ENCODE results near the gene HAGH.

The HAGH gene

DNA sequence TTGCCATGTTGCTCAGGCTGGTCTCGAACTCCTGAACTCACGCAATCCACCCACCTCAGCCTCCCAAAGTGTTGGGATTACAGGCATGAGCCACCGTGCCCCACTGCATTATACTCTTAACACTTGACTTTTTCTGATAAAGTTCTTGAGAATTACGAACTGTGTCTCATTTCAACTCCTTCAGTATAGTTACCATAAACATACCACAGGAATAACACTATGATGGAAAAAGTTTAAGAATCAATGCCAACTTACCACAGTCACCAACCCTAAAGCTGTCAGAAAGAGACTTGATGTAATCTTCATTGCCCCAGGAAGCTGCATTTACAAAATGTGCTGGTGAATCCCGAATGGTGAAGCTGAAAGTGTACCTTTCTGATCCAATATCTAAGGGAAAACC lies 35.1 kb upstream of the HAGH start:
- H3K36me3 ChIP-seq (ENCODE audit: control insufficient read depth in 5 of 5, insufficient read depth in 5 of 5, low read length in 5 of 5) = no peaks in the 10 kb centered on the region
- no peak overlapping the region for H3K4me3 ChIP-seq (ENCODE audit: low read depth in 1 of 5, low read length in 5 of 5)
- peaks cover 0 to 3% (median 0%) of the 10 kb centered on the region in 5 donors for H3K4me1 ChIP-seq (ENCODE audit: control insufficient read depth in 5 of 5, insufficient read depth in 5 of 5, low read length in 5 of 5)
- H3K27me3 ChIP-seq (ENCODE audit: control insufficient read depth in 5 of 5, insufficient read depth in 4 of 5, low read length in 5 of 5) = peaks cover 0 to 23% (median 11%) of the 10 kb centered on the region in 5 donors
- no peak overlapping the region for H3K9ac ChIP-seq (ENCODE audit: low read length in 5 of 5)
- no peak overlapping the region for H3K27ac ChIP-seq (ENCODE audit: low read depth, low read length)
- H3K9me3 ChIP-seq (ENCODE audit: control insufficient read depth in 5 of 5, low read length in 5 of 5) = no peaks in the 10 kb centered on the region

DNA sequence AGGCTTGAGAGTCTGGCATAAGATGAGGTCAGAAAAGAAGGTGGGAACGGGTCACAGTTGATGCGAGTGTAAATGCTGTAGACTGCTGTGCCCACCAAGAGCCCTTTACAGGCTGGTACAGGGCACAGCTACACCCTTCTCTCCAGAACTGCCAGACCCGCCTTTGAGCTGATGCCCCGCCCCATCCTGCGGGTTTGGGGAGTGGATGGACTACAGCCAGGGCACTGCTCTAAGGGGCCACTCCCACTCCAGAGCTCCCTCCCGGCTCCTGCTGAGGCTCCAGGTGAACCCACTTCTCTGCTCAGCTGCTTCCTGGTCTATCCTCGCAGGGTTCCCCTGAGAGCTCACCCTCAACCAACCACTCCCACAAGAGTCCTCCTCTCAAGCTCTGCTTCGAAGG lies 33.0 kb upstream of the HAGH start:
- Histone ChIP-seq H3K36me3 (ENCODE audit: control insufficient read depth in 5 of 5, insufficient read depth in 5 of 5, low read length in 5 of 5) (no peaks in the 10 kb centered on the region), H3K27ac (ENCODE audit: low read depth, low read length) (no peak overlapping the region), H3K9me3 (ENCODE audit: control insufficient read depth in 5 of 5, low read length in 5 of 5) (no peaks in the 10 kb centered on the region), H3K27me3 (ENCODE audit: control insufficient read depth in 5 of 5, insufficient read depth in 4 of 5, low read length in 5 of 5) (peaks cover 0 to 23% (median 11%) of the 10 kb centered on the region in 5 donors), H3K9ac (ENCODE audit: low read length in 5 of 5) (no peak overlapping the region), H3K4me1 (ENCODE audit: control insufficient read depth in 5 of 5, insufficient read depth in 5 of 5, low read length in 5 of 5) (peaks cover 0 to 3% (median 0%) of the 10 kb centered on the region in 5 donors), H3K4me3 (ENCODE audit: low read depth in 1 of 5, low read length in 5 of 5) (no peak overlapping the region)

DNA sequence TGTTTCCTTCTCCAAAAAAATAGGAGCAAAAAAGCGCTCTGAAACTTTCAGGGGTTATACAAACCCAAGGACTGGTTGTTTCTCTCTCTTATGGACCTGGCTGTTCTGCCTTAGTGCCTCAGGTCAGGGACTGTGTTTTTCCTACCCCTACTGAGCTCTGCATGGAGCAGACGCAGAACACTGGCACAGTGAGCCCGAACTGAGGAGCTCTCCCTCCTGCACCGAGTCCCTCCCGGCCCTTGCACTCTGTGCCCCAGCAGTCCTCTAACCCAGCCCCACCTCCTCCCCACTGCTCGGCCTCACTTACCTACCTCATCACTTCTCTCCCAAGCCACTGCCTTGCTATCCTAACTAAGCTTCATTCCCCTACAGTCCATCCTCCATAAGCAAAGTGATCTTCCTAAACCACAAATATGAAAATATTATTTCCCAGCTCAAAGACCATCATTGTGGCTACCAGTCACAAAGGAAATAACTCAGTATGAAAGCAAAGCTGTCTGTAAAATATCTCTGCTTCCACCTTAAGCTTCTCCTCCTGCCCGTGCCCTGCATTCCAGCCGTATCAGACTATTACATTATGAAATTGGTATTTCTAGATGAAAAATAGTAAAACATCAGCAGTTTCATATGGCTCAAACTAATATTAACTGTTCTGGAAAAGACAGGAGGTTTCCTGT lies 31.7 kb upstream of the HAGH start:
- Histone ChIP-seq H3K4me1 (ENCODE audit: control insufficient read depth in 5 of 5, insufficient read depth in 5 of 5, low read length in 5 of 5) (no peaks in the 10 kb centered on the region), H3K27ac (ENCODE audit: low read depth, low read length) (no peak overlapping the region), H3K9me3 (ENCODE audit: control insufficient read depth in 5 of 5, low read length in 5 of 5) (no peaks in the 10 kb centered on the region), H3K27me3 (ENCODE audit: control insufficient read depth in 5 of 5, insufficient read depth in 4 of 5, low read length in 5 of 5) (peaks cover 0 to 32% (median 14%) of the 10 kb centered on the region in 5 donors), H3K36me3 (ENCODE audit: control insufficient read depth in 5 of 5, insufficient read depth in 5 of 5, low read length in 5 of 5) (no peaks in the 10 kb centered on the region), H3K4me3 (ENCODE audit: low read depth in 1 of 5, low read length in 5 of 5) (no peak overlapping the region), H3K9ac (ENCODE audit: low read length in 5 of 5) (no peak overlapping the region)

DNA sequence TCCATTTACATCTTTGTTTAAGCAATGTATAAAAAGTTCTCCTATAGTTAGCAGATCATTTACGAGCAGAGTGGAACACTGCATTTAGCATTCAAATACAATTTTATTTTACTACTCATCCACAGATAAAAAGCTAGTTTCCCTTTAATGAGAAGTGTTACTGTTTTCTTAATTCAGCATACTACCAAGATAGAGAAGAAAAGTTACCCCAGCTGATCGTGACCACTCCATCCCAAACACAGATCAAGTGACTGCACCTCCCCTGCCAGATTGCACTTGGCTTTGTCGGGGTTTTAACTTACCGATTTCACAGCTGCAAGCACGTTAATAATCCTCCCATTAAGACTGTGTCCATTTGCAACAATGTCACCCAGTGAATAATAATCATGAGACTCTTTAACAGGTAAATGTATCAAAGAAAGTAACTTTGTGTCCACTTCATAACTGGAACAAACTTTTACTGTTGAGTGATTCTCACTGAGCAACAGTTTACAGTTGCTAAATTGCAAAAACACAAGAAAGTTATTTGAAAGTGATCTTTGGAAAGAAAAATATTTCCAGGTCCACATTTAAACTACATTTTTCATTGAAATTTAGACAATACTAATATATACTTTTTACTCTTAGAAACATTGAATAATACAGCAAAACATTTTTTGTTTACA lies 30.9 kb upstream of the HAGH start:
- Histone ChIP-seq H3K27me3 (ENCODE audit: control insufficient read depth in 5 of 5, insufficient read depth in 4 of 5, low read length in 5 of 5) (peaks cover 0 to 33% (median 14%) of the 10 kb centered on the region in 5 donors), H3K4me1 (ENCODE audit: control insufficient read depth in 5 of 5, insufficient read depth in 5 of 5, low read length in 5 of 5) (no peaks in the 10 kb centered on the region), H3K36me3 (ENCODE audit: control insufficient read depth in 5 of 5, insufficient read depth in 5 of 5, low read length in 5 of 5) (no peaks in the 10 kb centered on the region), H3K9me3 (ENCODE audit: control insufficient read depth in 5 of 5, low read length in 5 of 5) (no peaks in the 10 kb centered on the region), H3K4me3 (ENCODE audit: low read depth in 1 of 5, low read length in 5 of 5) (no peak overlapping the region), H3K27ac (ENCODE audit: low read depth, low read length) (no peak overlapping the region), H3K9ac (ENCODE audit: low read length in 5 of 5) (no peak overlapping the region)

DNA sequence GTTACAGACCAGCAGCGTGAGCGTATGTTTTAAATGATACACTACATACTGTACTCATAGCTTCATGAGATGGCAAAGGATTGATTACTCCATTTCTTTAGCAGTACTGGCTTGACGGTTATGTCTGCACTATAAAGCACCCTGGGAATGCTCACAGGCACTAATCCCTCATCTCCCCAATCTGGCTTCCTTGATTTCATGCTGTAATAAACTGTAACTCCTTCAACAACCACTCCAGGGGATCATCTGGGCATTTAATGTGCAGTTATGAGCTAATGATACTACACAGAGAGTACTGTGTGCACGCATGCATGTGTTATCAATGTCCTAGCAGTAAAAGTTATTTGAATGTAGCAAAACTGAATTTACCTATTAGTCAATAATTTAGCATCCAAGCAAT lies 25.2 kb upstream of the HAGH start:
- Histone ChIP-seq H3K36me3 (ENCODE audit: control insufficient read depth in 5 of 5, insufficient read depth in 5 of 5, low read length in 5 of 5) (no peaks in the 10 kb centered on the region), H3K9me3 (ENCODE audit: control insufficient read depth in 5 of 5, low read length in 5 of 5) (no peaks in the 10 kb centered on the region), H3K27ac (ENCODE audit: low read depth, low read length) (no peak overlapping the region), H3K27me3 (ENCODE audit: control insufficient read depth in 5 of 5, insufficient read depth in 4 of 5, low read length in 5 of 5) (peaks cover 0 to 12% (median 7%) of the 10 kb centered on the region in 5 donors), H3K9ac (ENCODE audit: low read length in 5 of 5) (no peak overlapping the region), H3K4me3 (ENCODE audit: low read depth in 1 of 5, low read length in 5 of 5) (no peak overlapping the region), H3K4me1 (ENCODE audit: control insufficient read depth in 5 of 5, insufficient read depth in 5 of 5, low read length in 5 of 5) (no peaks in the 10 kb centered on the region)

DNA sequence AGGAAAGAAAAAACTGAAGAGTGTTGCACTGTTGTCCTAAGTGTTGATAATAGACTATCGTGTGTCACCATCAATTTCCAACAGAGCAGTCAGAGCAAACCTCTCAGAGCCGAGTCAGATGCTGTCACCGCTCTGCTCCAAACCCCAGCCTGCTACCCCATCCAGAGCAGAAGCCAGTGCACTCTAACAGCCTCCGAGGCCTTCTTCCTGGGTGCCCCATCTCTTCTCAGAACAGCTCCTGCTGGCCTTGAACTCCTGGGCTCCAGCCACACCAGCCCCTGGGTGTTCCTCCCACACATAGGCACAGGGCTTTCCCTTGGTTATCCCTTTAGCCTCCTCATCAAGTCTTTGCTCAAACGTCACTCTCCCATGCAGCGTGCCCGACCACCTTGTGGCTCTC lies 24.4 kb upstream of the HAGH start:
- Histone ChIP-seq H3K36me3 (ENCODE audit: control insufficient read depth in 5 of 5, insufficient read depth in 5 of 5, low read length in 5 of 5) (no peaks in the 10 kb centered on the region), H3K4me1 (ENCODE audit: control insufficient read depth in 5 of 5, insufficient read depth in 5 of 5, low read length in 5 of 5) (no peaks in the 10 kb centered on the region), H3K27ac (ENCODE audit: low read depth, low read length) (no peak overlapping the region), H3K4me3 (ENCODE audit: low read depth in 1 of 5, low read length in 5 of 5) (no peak overlapping the region), H3K9ac (ENCODE audit: low read length in 5 of 5) (no peak overlapping the region), H3K27me3 (ENCODE audit: control insufficient read depth in 5 of 5, insufficient read depth in 4 of 5, low read length in 5 of 5) (peaks cover 0 to 12% (median 7%) of the 10 kb centered on the region in 5 donors), H3K9me3 (ENCODE audit: control insufficient read depth in 5 of 5, low read length in 5 of 5) (no peaks in the 10 kb centered on the region)

DNA sequence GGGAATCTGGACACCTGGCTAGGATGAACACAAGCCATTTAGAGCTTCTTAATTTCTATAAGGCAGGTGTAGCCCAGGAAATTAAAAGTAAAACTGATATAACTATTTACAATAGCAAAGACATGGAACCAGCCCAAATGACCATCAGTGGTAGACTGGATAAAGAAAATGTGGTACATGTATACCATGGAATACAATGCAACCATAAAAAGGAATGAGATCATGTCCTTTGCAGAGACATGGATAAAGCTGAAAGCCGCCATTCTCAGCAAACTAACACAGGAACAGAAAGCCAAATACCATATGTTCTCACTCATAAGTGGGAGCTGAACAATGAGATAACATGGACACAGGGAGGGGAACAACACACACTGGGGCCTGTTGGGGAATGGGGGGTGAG lies 19.8 kb upstream of the HAGH start:
- Histone ChIP-seq H3K4me3 (ENCODE audit: low read depth in 1 of 5, low read length in 5 of 5) (no peak overlapping the region), H3K27me3 (ENCODE audit: control insufficient read depth in 5 of 5, insufficient read depth in 4 of 5, low read length in 5 of 5) (peaks cover 0 to 2% (median 0%) of the 10 kb centered on the region in 5 donors)

DNA sequence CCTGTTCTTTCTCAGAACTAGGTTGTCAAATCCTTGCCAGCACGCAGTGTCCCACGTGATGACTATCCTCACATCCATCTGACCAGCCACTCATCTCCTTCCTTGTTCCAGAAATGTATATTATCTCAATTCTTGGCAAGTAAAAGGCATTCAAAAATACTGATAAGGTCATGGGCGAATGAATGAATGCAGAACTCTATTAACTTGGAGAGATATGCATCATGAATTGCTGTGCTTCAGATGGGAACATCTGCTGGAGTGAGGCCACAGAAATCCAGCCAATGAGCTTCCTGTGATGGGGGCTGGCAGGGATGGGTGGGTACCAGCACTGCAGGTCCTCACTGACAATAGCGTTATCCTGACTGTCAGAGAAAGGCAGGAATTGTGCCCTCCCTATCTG lies 19.4 kb upstream of the HAGH start:
- Histone ChIP-seq H3K27me3 (ENCODE audit: control insufficient read depth in 5 of 5, insufficient read depth in 4 of 5, low read length in 5 of 5) (peaks cover 0 to 1% (median 0%) of the 10 kb centered on the region in 5 donors), H3K9me3 (ENCODE audit: control insufficient read depth in 5 of 5, low read length in 5 of 5) (no peaks in the 10 kb centered on the region), H3K4me1 (ENCODE audit: control insufficient read depth in 5 of 5, insufficient read depth in 5 of 5, low read length in 5 of 5) (no peaks in the 10 kb centered on the region), H3K4me3 (ENCODE audit: low read depth in 1 of 5, low read length in 5 of 5) (no peak overlapping the region), H3K9ac (ENCODE audit: low read length in 5 of 5) (no peak overlapping the region), H3K27ac (ENCODE audit: low read depth, low read length) (no peak overlapping the region), H3K36me3 (ENCODE audit: control insufficient read depth in 5 of 5, insufficient read depth in 5 of 5, low read length in 5 of 5) (no peaks in the 10 kb centered on the region)

More for the DNA sequence above, 19.8 kb upstream of the HAGH start:
- no peaks in the 10 kb centered on the region for H3K9me3 ChIP-seq (ENCODE audit: control insufficient read depth in 5 of 5, low read length in 5 of 5)
- H3K9ac ChIP-seq (ENCODE audit: low read length in 5 of 5) = no peak overlapping the region
- no peaks in the 10 kb centered on the region for H3K36me3 ChIP-seq (ENCODE audit: control insufficient read depth in 5 of 5, insufficient read depth in 5 of 5, low read length in 5 of 5)
- H3K27ac ChIP-seq (ENCODE audit: low read depth, low read length) = no peak overlapping the region
- H3K4me1 ChIP-seq (ENCODE audit: control insufficient read depth in 5 of 5, insufficient read depth in 5 of 5, low read length in 5 of 5) = no peaks in the 10 kb centered on the region

DNA sequence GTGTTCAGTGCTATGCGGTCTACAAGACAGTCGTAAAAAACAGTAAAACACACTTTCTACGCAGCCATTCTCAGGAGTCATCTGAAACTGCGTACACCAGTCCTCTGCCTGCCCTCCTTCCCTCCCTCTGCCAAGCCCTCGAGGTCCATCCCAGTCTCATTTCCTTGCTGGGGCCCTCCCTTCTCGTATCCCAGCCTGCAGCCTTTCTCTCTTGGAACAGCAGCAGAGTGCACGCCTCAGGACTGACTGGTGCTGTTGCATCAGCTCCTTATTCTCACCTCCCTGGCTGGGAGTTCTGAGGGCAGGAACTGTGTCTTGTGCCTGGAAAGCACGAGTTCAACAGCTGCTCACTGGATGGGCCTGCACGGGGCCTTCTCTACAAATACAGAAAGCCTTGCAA lies 12.9 kb upstream of the HAGH start:
- Histone ChIP-seq H3K27me3 (ENCODE audit: control insufficient read depth in 5 of 5, insufficient read depth in 4 of 5, low read length in 5 of 5) (no peaks in the 10 kb centered on the region), H3K27ac (ENCODE audit: low read depth, low read length) (no peak overlapping the region), H3K4me3 (ENCODE audit: low read depth in 1 of 5, low read length in 5 of 5) (no peak overlapping the region), H3K9ac (ENCODE audit: low read length in 5 of 5) (no peak overlapping the region), H3K4me1 (ENCODE audit: control insufficient read depth in 5 of 5, insufficient read depth in 5 of 5, low read length in 5 of 5) (no peaks in the 10 kb centered on the region), H3K36me3 (ENCODE audit: control insufficient read depth in 5 of 5, insufficient read depth in 5 of 5, low read length in 5 of 5) (peaks cover 0 to 4% (median 0%) of the 10 kb centered on the region in 5 donors), H3K9me3 (ENCODE audit: control insufficient read depth in 5 of 5, low read length in 5 of 5) (no peaks in the 10 kb centered on the region)

DNA sequence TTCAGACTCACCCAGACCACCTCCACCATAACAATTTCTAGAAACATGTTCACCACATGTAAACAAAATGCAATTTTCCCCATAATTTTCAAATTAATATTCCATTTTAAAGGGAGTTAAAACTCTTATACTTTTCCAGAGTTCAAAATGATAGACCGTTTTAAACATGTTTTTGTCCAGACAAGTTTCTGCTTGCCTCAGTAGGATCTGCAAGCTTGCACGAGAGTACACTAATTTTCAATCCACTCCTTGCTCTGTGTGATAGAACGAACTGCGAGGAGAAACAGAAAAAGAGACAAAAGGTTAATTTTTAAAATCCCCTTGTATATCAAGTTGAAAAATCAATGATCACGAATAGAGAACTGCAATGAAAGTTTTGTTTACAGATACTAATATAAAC lies 7.5 kb upstream of the HAGH start:
- Histone ChIP-seq H3K36me3 (ENCODE audit: control insufficient read depth in 5 of 5, insufficient read depth in 5 of 5, low read length in 5 of 5) (peaks cover 0 to 20% (median 4%) of the 10 kb centered on the region in 5 donors), H3K27ac (ENCODE audit: low read depth, low read length) (no peak overlapping the region), H3K4me1 (ENCODE audit: control insufficient read depth in 5 of 5, insufficient read depth in 5 of 5, low read length in 5 of 5) (peaks cover 0 to 8% (median 4%) of the 10 kb centered on the region in 5 donors), H3K9ac (ENCODE audit: low read length in 5 of 5) (no peak overlapping the region), H3K9me3 (ENCODE audit: control insufficient read depth in 5 of 5, low read length in 5 of 5) (no peaks in the 10 kb centered on the region), H3K4me3 (ENCODE audit: low read depth in 1 of 5, low read length in 5 of 5) (no peak overlapping the region), H3K27me3 (ENCODE audit: control insufficient read depth in 5 of 5, insufficient read depth in 4 of 5, low read length in 5 of 5) (no peaks in the 10 kb centered on the region)

Data from subcutaneous abdominal adipose tissue (tissue), 5 donors.